NB4 (cell line): ENCODE results near the gene CCDC14.

Experiments
- TF ChIP-seq, protein P1 (sequence below): IDR thresholded peaks from one replicate; pipeline ENCODE4 v1.5.1; 2012; ENCODE audit warnings: low read depth, low read length
- TF ChIP-seq, protein P2 (sequence below): IDR thresholded peaks from 2 replicates; pipeline ENCODE4 v1.6.1; 2011; ENCODE audit warnings: low read depth, low read length

DNA sequence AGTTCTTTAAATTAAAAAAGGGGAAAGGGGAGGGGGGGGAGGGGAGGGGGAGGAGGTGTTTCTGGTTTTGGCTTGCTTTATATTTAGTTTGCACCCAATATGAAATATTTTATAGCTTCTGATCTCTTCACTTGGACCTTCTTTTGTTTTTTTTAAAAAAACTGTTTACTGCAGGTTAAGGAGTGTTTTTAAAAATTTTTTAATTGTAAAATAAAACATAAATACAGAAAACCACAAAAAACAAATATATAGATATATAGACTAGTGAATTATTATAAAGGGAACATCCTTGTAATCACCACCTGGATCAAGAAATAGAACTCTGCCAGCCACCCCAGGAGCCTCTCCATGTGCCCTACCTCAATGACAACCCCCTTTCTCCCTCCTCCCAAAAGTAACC lies 76.0 kb downstream of the CCDC14 start:
- TF ChIP-seq, protein P1, sequence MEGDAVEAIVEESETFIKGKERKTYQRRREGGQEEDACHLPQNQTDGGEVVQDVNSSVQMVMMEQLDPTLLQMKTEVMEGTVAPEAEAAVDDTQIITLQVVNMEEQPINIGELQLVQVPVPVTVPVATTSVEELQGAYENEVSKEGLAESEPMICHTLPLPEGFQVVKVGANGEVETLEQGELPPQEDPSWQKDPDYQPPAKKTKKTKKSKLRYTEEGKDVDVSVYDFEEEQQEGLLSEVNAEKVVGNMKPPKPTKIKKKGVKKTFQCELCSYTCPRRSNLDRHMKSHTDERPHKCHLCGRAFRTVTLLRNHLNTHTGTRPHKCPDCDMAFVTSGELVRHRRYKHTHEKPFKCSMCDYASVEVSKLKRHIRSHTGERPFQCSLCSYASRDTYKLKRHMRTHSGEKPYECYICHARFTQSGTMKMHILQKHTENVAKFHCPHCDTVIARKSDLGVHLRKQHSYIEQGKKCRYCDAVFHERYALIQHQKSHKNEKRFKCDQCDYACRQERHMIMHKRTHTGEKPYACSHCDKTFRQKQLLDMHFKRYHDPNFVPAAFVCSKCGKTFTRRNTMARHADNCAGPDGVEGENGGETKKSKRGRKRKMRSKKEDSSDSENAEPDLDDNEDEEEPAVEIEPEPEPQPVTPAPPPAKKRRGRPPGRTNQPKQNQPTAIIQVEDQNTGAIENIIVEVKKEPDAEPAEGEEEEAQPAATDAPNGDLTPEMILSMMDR: no peak
- TF ChIP-seq, protein P2, sequence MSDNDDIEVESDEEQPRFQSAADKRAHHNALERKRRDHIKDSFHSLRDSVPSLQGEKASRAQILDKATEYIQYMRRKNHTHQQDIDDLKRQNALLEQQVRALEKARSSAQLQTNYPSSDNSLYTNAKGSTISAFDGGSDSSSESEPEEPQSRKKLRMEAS: no peak
